Cardiac muscle cell (in vitro differentiated cells and primary cell): ENCODE results near the gene ATP4B. TPM values are rescaled to one million over a fixed set of nuclear protein-coding genes. Genes with fewer than 3 reads are reported as not detected.

Experiments used
- DNase-seq, 2 donors: peaks; one replicate each; pipeline versions ENCODE4 v3.0.0 to v3.0.0-alpha.2; 2010 to 2017; ENCODE audit warnings: low read depth in 1 of 2, low spot score in 1 of 2
- H3K27ac ChIP-seq: fragments of 200-600 bp; sonication (generic); 2 replicates; pipeline ENCODE4 v1.5.1; 2016
- H3K27me3 ChIP-seq: fragments of 200-600 bp; sonication (generic); 2 replicates; pipeline ENCODE4 v1.6.0; 2016; ENCODE audit warnings: control low read depth
- H3K36me3 ChIP-seq: fragments of 200-600 bp; sonication (generic); 2 replicates; pipeline ENCODE4 v1.5.1; 2016; ENCODE audit warnings: control low read depth
- H3K4me1 ChIP-seq: fragments of 200-600 bp; sonication (generic); 2 replicates; pipeline ENCODE4 v1.8.1; 2017; ENCODE audit warnings: low read depth, mild to moderate bottlenecking, mixed run types
- H3K4me3 ChIP-seq: fragments of 200-600 bp; sonication (generic); 2 replicates; pipeline ENCODE4 v1.5.1; 2016; ENCODE audit warnings: mild to moderate bottlenecking
- H3K9me3 ChIP-seq: fragments of 200-600 bp; sonication (generic); 2 replicates; pipeline ENCODE4 v1.5.1; 2017; ENCODE audit warnings: low read depth, mild to moderate bottlenecking, control low read depth
- polyA plus RNA-seq: library from polyadenylated mRNA; unstranded; fragments of >200 nt; fragmentation: Nextera tagmentation; extraction: Ambion mirVana; gene quantifications from 2 replicates; pipeline ENCODE4 v1.2.1, GENCODE V29; 2016
- total RNA-seq: library from RNA; depleted of rRNA; stranded (reverse); fragments of >200 nt; gene quantifications from 2 replicates; pipeline ENCODE4 v1.2.3, GENCODE V29; 2016
- TF ChIP-seq, protein P1 (sequence below): IDR thresholded peaks from 2 replicates; pipeline ENCODE4 v1.5.1; 2012; ENCODE audit warnings: low read depth, mild to moderate bottlenecking, low read length

Gene ATP4B
- total RNA-seq (not detected in 2 replicates), polyA plus RNA-seq (0.29 TPM in 1 of 2 replicates, not detected in the other)

DNA sequence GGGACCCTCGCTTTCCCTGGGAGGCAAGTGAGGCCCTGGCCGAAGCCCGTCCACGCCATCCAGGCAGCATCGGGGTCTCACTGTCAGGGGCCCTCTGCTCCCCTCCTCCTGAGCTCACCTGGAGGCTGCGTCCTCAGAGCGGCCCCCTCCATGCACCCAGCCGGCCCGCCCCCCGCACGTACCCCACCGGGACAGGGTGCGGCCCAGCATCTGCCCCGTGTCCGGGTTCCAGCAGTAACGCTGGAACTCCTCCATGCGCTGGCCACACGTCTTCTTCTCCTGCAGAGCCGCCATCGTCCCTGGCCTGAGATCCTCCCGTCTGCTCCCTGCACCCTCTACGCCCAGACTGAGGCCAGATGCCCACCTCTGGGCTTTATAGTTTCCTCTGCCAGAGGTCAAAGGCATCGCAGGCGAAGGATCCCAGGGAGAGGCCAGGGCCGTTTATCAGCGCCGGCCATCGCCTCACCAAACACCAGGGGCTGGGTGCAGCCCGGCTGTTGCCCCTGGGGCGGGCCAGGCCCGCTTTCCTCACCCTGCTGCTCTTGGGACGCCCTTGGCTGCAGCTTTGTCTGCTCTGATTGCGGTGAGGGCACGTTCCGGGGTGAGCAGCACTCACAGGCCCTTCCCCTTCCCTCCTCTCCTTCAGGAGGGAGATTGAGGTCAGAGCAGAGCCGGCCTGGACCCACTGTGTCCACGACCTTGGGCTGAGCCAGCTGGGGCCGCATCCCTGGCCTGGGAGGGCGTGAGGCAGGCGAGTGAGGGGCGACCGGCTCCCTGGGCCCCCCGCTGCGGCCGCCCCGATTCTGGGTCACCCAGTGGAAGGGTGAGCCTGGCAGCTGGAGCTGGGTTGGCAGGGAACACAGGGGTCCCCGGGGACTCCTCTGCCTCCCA lies at the start of gene ATP4B:
Gene ATP4B (minus strand): TSS at position 348 of the 891 bp plus-strand sequence. CDS start 54 bp downstream, at position 294.
- H3K4me1 ChIP-seq, result no peaks in the 10 kb centered on the region
- H3K4me3 ChIP-seq, result no peak within 1 kb of the TSS
- H3K27me3 ChIP-seq, result no peaks in the 10 kb centered on the region
- H3K27ac ChIP-seq, result no peak within 1 kb of the TSS
- no peaks in the 10 kb centered on the region for H3K9me3 ChIP-seq
- DNase-seq, result no peak
- H3K36me3 ChIP-seq, result no peaks in the 10 kb centered on the region
- TF ChIP-seq, protein P1, sequence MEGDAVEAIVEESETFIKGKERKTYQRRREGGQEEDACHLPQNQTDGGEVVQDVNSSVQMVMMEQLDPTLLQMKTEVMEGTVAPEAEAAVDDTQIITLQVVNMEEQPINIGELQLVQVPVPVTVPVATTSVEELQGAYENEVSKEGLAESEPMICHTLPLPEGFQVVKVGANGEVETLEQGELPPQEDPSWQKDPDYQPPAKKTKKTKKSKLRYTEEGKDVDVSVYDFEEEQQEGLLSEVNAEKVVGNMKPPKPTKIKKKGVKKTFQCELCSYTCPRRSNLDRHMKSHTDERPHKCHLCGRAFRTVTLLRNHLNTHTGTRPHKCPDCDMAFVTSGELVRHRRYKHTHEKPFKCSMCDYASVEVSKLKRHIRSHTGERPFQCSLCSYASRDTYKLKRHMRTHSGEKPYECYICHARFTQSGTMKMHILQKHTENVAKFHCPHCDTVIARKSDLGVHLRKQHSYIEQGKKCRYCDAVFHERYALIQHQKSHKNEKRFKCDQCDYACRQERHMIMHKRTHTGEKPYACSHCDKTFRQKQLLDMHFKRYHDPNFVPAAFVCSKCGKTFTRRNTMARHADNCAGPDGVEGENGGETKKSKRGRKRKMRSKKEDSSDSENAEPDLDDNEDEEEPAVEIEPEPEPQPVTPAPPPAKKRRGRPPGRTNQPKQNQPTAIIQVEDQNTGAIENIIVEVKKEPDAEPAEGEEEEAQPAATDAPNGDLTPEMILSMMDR, result no peak

DNA sequence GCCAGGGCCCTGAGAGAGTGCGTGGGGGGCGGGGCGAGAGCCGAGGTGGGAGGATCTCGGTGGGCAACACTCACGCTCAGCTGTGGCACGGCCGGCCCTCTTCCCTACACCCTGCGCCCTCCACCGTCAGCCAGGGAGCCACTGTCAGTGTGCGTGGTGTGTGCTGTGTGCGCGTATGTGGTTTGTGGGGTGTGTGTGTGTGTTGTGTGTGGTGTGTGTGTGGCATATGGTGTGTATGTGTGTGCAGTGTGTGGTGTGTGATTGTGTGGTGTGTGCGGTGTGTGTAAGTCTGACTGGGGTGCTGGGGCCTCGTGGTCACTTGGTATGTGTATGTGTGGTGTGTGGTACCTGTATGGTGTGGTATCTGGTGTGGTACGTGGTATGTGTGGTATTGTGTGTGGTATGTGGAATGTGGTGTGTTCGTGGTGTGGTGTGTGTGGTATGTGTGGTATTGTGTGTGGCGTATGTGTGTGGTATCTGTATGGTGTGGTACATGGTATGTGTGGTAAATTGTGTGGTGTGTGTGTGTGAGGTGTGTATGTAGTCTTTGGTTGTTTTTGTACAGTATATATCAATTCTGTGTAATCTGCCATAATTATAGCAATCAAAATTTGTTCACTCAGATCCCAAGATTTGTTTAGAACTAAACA lies 14.1 kb upstream of the ATP4B start:
- DNase-seq, result no peak

DNA sequence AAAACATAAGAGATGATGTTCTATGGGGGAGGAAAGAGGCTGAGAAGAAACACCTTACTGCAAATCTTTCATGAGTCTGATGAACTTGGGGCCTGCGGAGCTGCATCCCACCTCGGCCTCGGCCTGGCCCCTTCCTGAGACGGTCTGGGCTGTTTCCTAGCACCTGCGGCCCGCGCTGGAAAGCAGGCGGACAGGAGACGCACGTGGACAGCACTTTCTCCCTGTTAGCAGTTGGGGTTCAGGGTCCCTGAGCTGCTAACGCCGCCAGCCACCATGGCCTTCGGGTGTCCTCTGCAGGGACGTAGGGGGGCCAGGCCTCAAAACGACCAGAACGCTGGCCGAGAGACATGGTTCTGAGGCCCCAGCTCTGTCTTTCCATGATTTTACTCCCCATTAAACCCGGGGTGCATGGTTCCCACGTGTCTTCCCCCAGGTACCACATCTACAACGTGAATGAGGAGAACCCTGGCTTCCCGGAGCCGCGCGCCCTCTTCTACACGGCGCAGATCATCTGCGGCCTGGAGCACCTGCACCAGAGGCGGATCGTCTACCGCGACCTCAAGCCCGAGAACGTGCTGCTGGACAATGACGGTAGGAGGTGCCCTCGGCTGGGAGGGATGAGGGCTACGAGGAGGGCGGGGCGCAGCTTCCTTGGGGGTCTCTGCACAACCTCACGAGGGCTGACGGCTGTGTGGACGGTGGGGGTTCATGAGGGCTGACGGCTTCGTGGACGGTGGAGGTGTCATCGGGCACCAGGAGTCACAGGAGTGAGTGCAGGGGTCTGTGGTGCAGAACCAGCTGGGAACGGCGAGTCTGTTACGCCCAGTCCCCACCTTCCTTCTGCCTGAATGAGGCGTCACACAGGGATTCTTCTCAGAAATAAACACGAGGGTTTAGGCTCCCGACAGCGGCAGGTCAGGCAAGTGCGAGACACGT lies 13.3 kb upstream of the ATP4B start:
- H3K27me3 ChIP-seq, result no peaks in the 10 kb centered on the region
- peaks cover 5% of the 10 kb centered on the region for H3K4me1 ChIP-seq
- H3K4me3 ChIP-seq, result no peak overlapping the region
- H3K36me3 ChIP-seq, result no peaks in the 10 kb centered on the region
- TF ChIP-seq, protein P1, result no peak
- no peak for DNase-seq
- no peaks in the 10 kb centered on the region for H3K9me3 ChIP-seq
- H3K27ac ChIP-seq, result no peak overlapping the region

More for the DNA sequence above, 14.1 kb upstream of the ATP4B start:
- TF ChIP-seq, protein P1, result no peak
- Histone ChIP-seq H3K9me3 (no peaks in the 10 kb centered on the region), H3K27me3 (no peaks in the 10 kb centered on the region), H3K4me3 (no peak overlapping the region), H3K36me3 (no peaks in the 10 kb centered on the region), H3K27ac (no peak overlapping the region), H3K4me1 (peaks cover 5% of the 10 kb centered on the region)

DNA sequence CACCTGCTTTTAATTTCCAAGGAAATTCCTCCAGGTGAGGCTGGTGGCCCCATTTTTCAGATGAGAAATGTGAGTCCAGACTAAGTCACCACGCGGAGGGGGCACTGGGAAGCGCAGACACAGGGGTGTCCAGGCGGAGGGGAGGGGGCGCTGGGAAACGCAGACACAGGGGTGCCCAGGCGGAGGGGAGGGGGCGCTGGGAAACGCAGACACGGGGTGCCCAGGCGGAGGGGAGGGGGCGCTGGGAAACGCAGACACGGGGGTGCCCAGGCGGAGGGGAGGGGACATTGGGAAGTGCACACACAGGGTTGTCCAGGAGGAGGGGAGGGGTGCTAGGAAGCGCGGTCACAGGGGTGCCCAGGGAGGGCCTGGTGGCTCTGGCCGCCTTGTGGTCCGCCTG lies 12.5 kb upstream of the ATP4B start:
- DNase-seq, result no peak
- Histone ChIP-seq H3K27me3 (no peaks in the 10 kb centered on the region), H3K4me3 (no peak overlapping the region), H3K4me1 (peaks cover 5% of the 10 kb centered on the region), H3K36me3 (no peaks in the 10 kb centered on the region), H3K27ac (no peak overlapping the region), H3K9me3 (no peaks in the 10 kb centered on the region)
- TF ChIP-seq, protein P1, result no peak

DNA sequence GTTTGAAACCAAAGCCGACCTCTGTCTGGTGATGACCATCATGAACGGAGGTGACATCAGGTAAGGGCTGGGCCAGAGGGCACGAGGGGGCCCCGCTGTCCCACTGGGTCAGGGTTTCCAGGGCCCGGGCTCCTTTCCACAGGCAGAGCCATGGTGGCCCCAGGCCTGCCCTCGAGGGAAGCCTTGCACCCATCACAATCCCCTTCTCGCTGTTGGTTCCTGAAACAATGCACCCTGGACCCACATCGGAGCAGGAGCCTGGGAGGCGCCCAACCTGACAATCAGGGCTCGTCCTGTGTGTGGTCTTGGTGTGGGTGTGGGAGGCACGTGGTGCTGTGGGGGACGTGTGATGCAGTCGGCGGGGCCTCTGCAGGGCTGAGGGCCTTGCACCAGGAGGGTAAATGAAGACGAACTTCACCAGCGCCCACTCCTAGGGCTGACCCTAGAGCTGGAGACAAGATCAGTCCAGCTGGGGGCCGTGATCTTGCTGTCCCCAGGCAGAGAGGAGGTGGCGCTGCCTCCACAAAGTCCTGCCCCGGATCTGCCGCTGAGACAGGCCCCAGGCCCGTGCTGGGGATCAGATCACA lies 11.8 kb upstream of the ATP4B start:
- Histone ChIP-seq H3K9me3 (no peaks in the 10 kb centered on the region), H3K27ac (no peak overlapping the region), H3K27me3 (no peaks in the 10 kb centered on the region), H3K36me3 (no peaks in the 10 kb centered on the region), H3K4me3 (no peak overlapping the region), H3K4me1 (peaks cover 5% of the 10 kb centered on the region)
- no peak for DNase-seq
- TF ChIP-seq, protein P1, result no peak
